Muscle layer of colon (tissue), 2 donors: Measurements from ENCODE around the gene SARS2.

Experiments
- H3K27ac ChIP-seq: one replicate; pipeline ENCODE4 v1.7.0; 2013; ENCODE audit warnings: low read depth, mild to moderate bottlenecking, low read length, moderate library complexity
- H3K27me3 ChIP-seq, 2 donors: one replicate each; pipeline ENCODE4 v1.7.0; 2013; ENCODE audit warnings: low read length in 2 of 2, mild to moderate bottlenecking in 2 of 2; ENCODE audit not compliant: insufficient read depth in 2 of 2, control insufficient read depth in 1 of 2
- H3K36me3 ChIP-seq: one replicate; pipeline ENCODE4 v1.7.0; 2013; ENCODE audit warnings: mild to moderate bottlenecking, low read length; ENCODE audit not compliant: insufficient read depth
- H3K4me1 ChIP-seq: one replicate; pipeline ENCODE4 v1.7.0; 2013; ENCODE audit warnings: mild to moderate bottlenecking, low read length; ENCODE audit not compliant: insufficient read depth
- H3K4me3 ChIP-seq, 2 donors: one replicate each; pipeline ENCODE4 v1.7.0; 2013; ENCODE audit warnings: low read length in 2 of 2, low read depth in 1 of 2, mild to moderate bottlenecking in 1 of 2, moderate library complexity in 1 of 2
- H3K9ac ChIP-seq: one replicate; pipeline ENCODE4 v1.7.0; 2013; ENCODE audit warnings: low read length
- H3K9me3 ChIP-seq: one replicate; pipeline ENCODE4 v1.7.0; 2013; ENCODE audit warnings: mild to moderate bottlenecking, low read length
- donor health status: abdominal sarcoma.
- donor health status: Adenocarcinoma of cecum.

Gene SARS2

GRCh38 chr19:38867171-38867780 lies 63.3 kb downstream of the SARS2 start:
- Histone ChIP-seq H3K27ac (no peak overlapping the region), H3K4me1 (peaks cover 15% of the 10 kb centered on the region), H3K4me3 (no peak overlapping the region), H3K9me3 (no peaks in the 10 kb centered on the region), H3K27me3 (no peaks in the 10 kb centered on the region), H3K36me3 (no peaks in the 10 kb centered on the region), H3K9ac (no peak overlapping the region)
